Myocyte (in vitro differentiated cells): Measurements from ENCODE around the gene OGFOD3. TPM values are rescaled to one million over a fixed set of nuclear protein-coding genes. Genes with fewer than 3 reads are reported as not detected.
A peak's percentile ranks its signal among the peaks of the same experiment; 100 is the strongest.
"Not testable (repeated sequence)": the region's sequence is repeated elsewhere in the genome, so short reads cannot be mapped to it uniquely, and the experiment has no call there.

Experiments used
- DNase-seq: peaks from one replicate; pipeline ENCODE4 v3.0.0-alpha.2; 2012; ENCODE audit warnings: low read depth
- total RNA-seq: library from RNA; depleted of rRNA; stranded (reverse); fragments of >200 nt; gene quantifications from 2 replicates; pipeline ENCODE4 v1.2.3, GENCODE V29; 2014

OGFOD3 gene
- total RNA-seq, 1 donor from 2014 or later: 37.4 TPM

DNA sequence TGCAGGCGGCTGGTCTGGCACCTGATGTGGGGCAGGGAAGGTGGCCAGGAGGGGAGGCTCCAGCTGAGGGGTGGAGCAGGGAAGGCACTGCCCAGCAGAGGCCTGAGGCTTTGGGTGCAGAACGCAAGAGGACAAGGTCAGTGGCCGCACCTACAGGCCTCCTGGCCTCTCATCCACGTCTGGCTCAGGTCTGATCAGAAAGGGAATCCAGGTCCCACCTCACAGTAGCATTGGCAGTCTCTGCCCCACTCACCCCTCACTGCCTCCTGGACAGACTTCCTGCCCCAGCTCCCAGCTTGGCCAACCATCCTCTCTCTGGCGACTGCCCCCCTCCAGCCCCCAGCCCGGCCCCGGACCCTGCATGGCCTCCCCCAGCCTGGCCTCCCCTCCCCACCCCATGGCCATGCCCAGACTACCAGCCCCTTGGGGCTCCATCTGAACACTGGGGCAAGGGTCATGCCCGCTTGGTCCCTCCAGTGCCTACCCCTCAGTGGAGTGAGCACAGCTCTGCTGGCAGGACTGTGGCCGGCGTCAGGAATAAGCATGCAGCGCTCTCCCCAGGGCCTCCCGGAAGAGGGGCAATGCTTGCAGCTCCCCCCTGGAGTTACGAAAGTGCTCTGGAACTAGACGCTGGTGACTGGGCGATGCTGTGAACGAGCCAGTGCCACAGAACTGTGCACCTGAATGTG, 42.2 kb downstream of the OGFOD3 start:
- DNase-seq: peak; percentile 31

DNA sequence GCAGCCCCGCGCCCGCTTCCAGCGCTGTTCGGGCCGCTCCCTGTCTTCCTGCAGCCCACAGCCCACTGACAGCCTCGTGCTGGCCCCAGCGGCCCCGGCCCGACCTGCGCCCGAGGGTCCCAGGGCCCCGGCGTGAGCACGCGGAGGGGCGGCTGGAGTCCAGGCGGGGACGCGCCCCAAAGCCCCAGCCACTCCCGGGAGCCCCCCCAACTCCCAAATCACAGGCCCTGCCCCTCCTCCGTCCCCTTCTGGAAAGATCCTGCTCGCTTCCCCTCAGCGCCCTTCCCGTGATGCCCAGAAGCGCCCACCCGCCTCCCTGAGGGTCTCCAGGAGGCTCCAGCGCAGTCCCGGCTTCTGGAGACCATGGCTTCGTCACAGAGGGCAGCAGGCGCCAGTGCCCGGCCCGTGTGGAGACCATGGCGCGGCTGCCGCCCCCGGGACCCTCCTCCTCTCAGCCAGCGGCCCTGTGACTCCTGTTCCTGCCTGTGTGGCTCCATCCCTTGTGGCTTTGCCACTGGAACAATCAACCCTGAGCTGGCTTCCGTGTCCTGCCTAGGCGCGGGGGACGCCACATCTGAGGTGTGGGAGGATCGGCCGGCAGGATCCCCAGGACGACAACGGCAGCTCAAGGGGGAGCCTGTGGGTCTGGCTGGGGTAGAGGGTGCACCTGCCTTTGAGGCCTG, 42.9 kb downstream of the OGFOD3 start:
- DNase-seq: no peak

DNA sequence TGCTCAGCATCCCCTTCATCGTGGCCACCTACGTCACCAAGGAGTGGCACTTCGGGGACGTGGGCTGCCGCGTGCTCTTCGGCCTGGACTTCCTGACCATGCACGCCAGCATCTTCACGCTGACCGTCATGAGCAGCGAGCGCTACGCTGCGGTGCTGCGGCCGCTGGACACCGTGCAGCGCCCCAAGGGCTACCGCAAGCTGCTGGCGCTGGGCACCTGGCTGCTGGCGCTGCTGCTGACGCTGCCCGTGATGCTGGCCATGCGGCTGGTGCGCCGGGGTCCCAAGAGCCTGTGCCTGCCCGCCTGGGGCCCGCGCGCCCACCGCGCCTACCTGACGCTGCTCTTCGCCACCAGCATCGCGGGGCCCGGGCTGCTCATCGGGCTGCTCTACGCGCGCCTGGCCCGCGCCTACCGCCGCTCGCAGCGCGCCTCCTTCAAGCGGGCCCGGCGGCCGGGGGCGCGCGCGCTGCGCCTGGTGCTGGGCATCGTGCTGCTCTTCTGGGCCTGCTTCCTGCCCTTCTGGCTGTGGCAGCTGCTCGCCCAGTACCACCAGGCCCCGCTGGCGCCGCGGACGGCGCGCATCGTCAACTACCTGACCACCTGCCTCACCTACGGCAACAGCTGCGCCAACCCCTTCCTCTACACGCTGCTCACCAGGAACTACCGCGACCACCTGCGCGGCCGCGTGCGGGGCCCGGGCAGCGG, 43.6 kb downstream of the OGFOD3 start:
- no peak for DNase-seq

DNA sequence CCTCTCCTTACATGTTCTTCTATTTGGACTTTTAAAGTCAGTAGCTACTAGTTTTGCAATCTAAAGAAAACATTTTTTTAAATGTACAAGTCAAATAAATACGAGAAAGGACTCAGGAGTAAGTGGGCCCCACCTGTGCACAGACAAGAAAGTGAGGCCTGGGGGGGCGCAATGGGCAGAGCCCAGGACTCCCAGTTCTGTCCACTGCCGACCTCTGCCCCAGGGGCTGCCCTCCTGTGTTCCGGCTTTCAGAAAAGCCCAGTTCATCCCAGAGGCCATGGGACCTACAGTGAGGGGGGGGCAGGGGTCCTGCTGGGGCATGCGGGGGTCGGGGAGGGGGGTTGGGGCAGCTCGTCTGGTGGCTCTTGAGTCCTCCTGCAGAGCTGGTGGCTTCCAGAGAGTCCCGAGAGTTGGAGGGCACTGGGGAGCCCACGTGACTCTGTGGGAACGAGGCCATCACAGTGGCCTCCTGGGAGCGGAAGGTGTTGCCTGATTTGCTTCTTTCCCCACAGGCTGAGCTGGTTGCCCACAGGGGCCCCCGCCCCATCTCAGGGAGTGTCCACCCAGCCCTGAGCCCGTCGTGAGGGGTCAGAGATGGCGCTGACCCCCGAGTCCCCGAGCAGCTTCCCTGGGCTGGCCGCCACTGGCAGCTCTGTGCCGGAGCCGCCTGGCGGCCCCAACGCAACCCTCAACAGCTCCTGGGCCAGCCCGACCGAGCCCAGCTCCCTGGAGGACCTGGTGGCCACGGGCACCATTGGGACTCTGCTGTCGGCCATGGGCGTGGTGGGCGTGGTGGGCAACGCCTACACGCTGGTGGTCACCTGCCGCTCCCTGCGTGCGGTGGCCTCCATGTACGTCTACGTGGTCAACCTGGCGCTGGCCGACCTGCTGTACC, 44.4 kb downstream of the OGFOD3 start:
- DNase-seq: no peak

DNA sequence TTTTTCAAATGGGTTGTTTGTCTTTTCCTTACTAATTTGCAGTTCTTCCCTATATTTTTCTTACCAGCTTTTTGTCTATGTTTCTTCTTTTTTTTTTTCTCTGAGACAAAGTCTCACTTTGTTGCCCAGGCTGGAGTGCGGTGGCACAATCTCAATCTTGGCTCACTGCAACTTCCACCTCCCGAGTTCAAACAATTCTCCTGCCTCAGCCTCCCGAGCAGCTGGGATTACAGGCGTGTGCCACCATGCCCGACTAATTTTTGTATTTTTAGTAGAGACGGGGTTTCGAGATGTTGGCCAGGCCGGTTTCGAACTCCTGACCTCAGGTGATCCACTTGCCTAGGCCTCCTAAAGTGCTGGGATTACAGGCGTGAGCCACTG, 45.3 kb downstream of the OGFOD3 start:
- not testable (repeated sequence) for DNase-seq

DNA sequence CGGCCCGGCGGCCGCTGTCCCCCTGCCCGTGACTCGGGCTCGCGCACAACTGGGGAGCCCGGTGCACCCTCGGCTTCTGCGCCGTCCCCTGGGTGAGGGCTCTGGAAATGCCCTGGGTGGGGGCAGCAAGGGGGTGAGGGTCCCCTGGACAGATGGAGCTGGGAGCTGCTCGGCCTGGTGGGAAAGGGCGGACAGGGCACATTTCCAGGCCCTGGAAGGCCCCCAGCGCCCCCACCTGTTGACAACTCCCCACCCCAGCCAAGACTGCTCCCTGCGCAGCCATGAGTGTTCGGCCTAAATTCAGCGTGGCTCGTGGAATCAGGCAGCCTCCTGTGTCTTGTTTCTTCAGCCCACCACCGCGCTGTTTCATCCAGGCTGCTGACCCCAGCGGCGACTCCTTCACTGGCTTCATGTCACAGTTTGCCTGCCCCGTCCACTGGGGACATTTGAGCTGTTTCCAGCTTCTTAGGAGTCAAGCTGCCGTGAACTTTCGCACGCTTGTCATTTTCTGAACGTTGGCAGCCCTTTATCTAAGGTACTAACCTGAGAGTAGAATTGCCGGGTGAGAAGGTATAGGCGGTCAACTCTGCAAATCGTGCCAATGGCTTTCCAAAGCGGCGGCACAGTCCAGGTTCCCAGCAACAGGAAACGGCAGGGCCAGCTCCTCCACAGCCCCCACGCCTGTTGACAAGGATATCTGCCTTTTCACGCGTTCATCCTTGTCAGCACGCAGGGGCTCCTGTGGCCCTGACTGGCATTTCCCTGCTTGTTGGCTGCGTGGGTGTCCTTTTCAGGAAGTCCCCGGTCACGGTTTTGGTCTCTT, 45.9 kb downstream of the OGFOD3 start:
- DNase-seq: peak; percentile 43

DNA sequence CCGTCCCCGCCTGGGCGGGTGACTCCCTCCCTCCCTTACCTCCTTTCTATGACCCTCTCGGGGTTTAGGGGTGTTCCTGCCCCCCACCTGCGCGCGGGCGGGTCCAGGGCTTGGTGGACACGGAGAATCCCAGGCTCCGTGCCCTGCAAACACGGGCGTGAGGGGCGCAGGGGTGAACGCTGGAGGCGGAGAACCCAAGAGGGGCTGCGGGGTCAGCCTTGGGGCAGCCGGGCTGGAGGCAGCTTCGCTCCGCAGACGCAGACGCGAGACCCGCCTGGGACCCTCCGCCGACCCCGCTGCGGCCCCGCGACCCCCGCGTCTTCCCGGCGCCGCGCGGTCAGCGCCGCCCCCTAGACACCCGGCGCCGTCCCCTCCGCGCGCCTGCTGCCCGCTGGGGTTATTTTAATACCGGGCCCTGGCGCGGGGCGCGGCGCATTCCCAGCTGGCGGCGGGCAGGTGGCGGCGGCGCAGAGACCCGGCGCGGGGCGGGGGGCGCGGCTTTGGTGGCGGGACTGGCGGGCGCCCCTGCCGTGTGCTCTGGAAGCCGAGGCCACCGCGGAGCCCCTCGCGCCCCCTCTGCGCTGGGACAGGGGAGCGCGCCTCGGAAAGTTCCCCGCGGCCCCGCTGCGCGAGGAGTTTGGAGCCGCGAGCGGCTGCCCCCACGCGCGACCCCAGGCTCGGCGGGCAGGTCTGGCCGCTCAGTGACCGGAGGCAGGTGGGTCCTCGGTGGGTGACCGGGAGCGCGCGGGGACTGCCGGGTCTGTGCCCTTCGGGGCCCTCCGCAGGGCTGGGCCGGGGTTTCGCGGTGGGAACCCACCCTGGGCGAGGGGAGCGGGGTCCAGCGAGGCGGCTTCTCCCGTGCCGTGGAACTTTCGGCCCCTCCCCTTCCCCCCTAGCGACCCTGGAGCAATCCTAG, 46.8 kb downstream of the OGFOD3 start, which contains the start of gene UTS2R:
TSS of gene UTS2R (plus strand) at position 433 of the 916 bp plus-strand sequence. CDS start 2,560 bp downstream, outside the sequence.
- peak; percentile 71 for DNase-seq

DNA sequence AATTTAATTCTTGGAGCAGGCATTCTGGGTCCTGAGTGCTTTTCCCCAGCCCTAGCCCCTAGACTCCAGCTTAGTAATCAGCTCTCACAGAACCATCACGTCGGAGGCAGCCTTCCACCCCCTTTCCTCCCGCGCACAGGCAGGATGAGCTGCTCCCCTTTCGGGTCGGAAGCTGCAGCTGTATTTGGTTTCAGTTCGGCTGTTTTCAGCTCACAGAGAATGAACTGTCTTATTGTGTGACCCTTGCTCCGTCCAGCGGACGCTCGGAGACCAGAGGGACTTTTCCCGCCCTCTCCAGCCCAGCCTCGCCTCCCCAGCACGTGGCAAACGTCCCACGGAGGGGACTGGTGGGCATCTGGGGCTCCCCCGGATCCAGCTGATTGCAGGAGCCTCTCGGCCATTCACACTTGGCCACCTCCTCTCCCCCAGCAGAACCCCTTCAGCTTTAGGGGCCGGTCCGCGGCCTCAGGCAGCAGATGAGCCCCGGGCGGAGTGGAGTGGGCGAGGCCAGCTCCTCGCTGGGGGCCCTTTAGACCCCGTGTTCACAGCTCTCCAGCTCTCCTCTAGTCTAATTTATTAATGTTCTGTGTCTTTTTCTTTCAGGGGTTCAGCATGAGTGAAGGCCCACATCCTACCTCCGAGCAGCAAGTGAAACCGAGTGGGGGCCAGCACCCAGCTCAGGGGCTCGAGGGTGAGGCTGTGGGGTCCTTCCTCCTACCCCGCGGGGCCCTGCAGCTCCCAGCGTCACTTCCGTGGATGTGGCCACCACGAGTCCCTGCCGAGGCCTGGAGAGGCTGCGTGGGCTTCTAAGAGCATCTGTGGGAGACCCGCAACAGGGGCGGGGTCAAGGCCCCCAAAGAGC, 47.7 kb downstream of the OGFOD3 start:
- DNase-seq: no peak

DNA sequence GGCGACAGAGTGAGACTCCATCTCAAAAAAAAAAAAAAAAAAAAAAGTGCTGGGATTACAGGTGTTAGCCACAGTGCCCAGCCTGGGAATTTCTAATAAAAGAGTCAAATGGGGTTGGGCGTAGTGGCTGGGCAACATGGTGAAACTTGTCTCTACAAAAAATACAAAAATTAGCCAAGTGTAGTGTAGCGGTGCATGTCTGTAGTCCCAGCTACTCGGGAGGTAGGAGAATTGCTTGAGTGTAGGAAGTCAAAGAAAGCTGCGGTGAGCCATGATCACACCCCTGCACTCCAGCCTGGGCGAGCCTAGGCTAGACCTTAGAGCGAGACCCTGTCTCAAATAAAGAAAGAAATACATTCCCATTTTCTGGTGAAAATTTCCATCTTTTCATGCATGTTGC, 49.2 kb downstream of the OGFOD3 start:
- no peak for DNase-seq

DNA sequence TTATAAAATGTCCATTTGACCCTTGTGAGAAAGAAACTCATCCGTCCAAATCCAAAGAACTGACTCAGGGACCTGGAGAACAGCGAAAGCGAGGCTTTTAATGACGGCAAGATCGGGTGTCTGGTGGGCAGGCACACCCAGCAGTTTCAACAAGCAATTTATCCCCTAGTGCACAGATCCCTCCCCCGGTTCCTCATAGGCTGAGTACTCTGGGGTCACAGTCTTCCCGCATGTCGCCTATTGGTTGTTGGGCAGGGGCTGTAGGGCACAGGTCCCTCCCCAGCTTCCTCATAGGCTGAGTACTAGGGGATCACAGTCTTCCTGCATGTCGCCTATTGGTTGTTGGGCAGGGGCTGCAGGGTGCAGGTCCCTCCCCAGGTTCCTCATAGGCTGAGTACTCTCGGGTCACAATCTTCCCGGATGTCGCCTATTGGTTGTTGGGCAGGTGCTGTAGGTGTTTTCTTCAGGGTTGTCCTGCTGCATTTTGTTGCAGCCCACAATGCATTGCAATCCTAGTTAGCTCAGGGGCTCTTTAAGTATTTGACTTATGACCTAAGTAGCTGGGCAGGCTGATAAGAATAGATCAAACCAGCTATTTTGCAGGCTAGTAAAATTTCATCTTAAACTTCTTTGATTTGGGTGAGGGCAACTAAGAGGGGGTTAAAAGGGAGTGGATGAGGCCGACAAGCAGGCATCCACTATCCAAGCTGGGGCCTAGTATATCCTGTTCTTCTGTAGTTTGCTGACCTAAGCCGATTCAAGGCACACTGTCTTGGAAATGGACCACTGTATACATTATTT, 50.5 kb downstream of the OGFOD3 start:
- peak; percentile 46 for DNase-seq

DNA sequence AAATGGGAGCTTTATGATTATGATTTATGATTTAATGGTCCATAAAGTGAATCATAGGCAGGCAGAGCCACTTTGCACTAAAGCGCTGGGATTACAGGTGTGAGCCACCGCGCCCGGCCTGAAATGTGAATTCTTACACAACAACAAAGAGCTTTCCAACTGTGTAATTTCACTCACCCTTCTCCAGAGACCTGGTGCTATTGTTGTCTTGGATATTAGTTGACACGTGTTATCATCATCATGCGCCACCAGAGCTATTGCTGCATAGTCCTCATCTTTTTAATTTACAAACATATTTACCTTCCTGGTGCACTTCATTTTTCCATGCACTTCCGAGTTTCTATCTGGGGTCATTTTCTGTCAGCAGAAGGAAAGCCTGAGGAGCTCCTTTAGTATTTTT, 51.6 kb downstream of the OGFOD3 start:
- no peak for DNase-seq

DNA sequence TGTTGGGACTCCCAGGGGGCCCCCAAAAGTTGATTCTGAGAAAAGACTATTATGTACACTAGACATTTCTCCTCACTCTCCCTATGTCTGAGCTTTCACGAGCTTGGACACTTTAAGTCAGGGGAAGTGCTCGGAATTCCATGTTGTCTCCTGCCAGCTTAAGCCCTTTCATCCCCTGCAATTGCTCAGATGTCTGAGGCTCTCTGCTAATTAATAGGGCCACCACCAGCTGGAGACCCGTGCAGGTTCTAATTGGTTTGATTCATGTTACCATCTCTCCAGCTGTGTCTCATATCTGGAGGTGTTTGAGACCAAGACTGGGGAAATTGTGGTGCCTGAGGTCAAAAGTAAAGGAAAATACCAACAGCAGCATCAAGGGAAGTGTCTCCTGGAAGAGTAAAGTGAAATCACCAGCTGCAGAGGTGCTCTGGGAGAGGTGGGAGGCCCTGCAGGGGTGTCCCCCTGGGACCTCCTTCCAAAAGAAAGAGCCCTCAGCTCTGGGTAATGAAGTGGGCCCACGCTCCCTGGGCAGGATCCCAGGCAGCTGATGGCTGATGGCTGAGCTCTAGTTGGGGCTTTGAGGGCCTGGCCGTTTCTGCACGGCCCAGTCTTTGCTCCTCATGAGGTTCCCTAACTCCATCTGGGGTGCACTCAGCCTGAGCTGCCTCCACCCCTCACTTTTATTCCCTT, 52.6 kb downstream of the OGFOD3 start:
- no peak for DNase-seq

DNA sequence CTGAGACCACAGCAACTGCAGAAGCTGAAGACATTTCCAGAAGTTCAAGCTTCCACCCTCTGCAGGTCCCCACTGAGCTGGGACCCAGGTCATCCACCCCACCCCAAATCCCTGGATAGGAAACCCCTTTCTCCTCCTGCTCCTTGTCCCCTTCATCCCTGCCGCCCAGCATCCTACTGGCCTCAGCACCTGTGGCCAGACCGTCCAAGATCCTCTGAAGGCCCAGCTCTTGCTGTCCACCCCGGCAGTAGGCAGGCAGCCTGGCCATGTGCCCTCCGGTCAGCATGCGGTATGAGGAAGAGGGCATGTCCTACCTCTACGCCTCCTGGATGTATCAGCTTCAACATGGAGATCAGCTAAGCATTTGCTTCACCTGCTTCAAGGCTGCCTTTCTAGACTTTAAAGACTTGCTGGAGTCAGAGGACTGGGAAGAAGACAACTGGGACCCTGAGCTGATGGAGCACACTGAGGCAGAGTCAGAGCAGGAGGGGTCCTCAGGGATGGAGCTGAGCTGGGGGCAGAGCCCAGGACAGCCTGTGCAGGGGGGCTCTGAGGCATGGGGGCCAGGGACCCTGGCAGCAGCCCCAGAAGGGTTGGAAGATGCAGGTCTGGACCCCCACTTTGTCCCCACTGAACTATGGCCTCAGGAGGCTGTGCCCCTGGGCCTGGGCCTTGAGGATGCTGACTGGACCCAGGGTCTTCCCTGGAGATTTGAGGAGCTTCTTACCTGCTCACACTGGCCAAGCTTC, 56.3 kb downstream of the OGFOD3 start:
- no peak for DNase-seq

DNA sequence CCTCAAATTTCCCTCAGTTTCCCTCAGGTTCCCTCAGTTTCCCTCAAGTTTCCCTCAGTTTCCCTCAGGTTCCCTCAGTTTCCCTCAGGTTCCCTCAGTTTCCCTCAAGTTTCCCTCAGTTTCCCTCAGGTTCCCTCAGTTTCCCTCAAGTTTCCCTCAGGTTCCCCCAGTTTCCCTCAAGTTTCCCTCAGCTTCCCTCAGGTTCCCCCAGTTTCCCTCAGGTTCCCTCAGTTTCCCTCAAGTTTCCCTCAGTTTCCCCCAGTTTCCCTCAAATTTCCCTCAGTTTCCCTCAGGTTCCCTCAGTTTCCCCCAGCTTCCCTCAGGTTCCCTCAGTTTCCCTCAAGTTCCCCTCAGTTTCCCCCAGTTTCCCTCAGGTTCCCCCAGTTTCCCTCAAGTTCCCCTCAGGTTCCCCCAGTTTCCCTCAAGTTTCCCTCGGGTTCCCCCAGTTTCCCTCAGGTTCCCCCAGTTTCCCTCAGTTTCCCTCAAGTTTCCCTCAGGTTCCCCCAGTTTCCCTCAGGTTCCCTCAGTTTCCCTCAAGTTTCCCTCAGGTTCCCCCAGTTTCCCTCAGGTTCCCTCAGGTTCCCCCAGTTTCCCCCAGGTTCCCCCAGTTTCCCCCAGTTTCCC, 58.8 kb downstream of the OGFOD3 start:
- not testable (repeated sequence) for DNase-seq
